BJ (cell line): Measurements from ENCODE around the gene NSG1. TPM values are rescaled to one million over a fixed set of nuclear protein-coding genes. Genes with fewer than 3 reads are reported as not detected.

Experiments used
- CTCF ChIA-PET: fragments of 350-600 bp; formaldehyde crosslinking; extraction: SDS; loops from one replicate; lab custom pipeline; 2021; ENCODE audit warnings: antibody characterized with exemption, inconsistent platforms; lab: Yijun Ruan, JAX
- POLR2A ChIA-PET: fragments of 300-600 bp; sonication (Branson Sonifier 250); formaldehyde crosslinking; extraction: SDS; loops from one replicate; lab custom pipeline; 2021; ENCODE audit warnings: antibody characterized with exemption; lab: Charles Lee
- DNase-seq: peaks from one replicate; pipeline ENCODE4 v3.0.0-alpha.2; 2011; ENCODE audit warnings: low read depth
- H3K27me3 ChIP-seq: 2 replicates; pipeline ENCODE4 v1.6.0; 2011; ENCODE audit warnings: low read length; ENCODE audit not compliant: control insufficient read depth, insufficient read depth
- H3K36me3 ChIP-seq: 2 replicates; pipeline ENCODE4 v1.5.1; 2011; ENCODE audit warnings: low read length; ENCODE audit not compliant: control insufficient read depth, insufficient read depth
- H3K4me3 ChIP-seq: 2 replicates; pipeline ENCODE4 v1.5.1; 2011; ENCODE audit warnings: low read depth, mild to moderate bottlenecking, control low read depth, low read length
- CTCF ChIP-seq: IDR thresholded peaks from 2 replicates; pipeline ENCODE4 v1.5.1; 2011; ENCODE audit warnings: low read depth, mild to moderate bottlenecking, control low read depth, inconsistent platforms, low read length, moderate library complexity; ENCODE audit not compliant: insufficient read depth
- polyA plus RNA-seq: library from polyadenylated mRNA; depleted of rRNA; stranded (reverse); fragments of >200 nt; gene quantifications from 2 replicates; pipeline ENCODE4 v1.2.3, GENCODE V29; 2011

NSG1 gene
- polyA plus RNA-seq, 1 experiment: 0.17 TPM

DNA sequence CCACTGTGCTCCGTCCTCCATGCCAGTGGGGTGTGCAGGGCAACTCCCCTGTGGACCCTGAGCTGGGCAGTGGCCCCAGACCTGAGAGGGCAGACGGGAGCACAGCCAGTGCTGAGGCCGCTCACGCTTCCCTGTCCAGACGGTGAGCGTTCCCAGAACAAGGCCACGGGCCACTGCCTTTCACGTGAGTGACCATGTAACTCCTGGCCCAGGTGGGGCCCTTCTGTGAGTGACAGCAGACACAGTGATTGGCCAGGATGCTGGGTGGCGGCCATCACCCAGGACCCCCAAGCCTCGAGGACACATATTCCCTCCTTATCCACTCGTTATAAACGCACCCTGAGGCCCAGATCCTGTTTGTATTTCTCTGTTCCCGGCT lies 10.5 kb downstream of the NSG1 start:
- Histone ChIP-seq H3K36me3 (no peaks in the 10 kb centered on the region), H3K4me3 (no peak overlapping the region), H3K27me3 (peaks cover 28% of the 10 kb centered on the region)
- TF ChIP-seq CTCF: no peak
- CTCF ChIA-PET: no interaction called here
- POLR2A ChIA-PET: no interaction called here
- no peak for DNase-seq

- Histone ChIP-seq H3K4me3 (no peak overlapping the region), H3K36me3 (no peaks in the 10 kb centered on the region), H3K27me3 (peaks cover 27% of the 10 kb centered on the region)
- TF ChIP-seq CTCF: no peak
- CTCF ChIA-PET: no interaction called here
- DNase-seq: no peak
- POLR2A ChIA-PET: no interaction called here
These were observed 11.5 kb downstream of the NSG1 start for GRCh38 chr4:4398430-4398829.

- CTCF ChIA-PET: no interaction called here
- POLR2A ChIA-PET: no interaction called here
- DNase-seq: no peak
- H3K27me3 ChIP-seq: peaks cover 29% of the 10 kb centered on the region
- no peak overlapping the region for H3K4me3 ChIP-seq
- H3K36me3 ChIP-seq: no peaks in the 10 kb centered on the region
- no peak for TF ChIP-seq CTCF
These were observed 14.1 kb downstream of the NSG1 start for GRCh38 chr4:4401036-4401435.

DNA sequence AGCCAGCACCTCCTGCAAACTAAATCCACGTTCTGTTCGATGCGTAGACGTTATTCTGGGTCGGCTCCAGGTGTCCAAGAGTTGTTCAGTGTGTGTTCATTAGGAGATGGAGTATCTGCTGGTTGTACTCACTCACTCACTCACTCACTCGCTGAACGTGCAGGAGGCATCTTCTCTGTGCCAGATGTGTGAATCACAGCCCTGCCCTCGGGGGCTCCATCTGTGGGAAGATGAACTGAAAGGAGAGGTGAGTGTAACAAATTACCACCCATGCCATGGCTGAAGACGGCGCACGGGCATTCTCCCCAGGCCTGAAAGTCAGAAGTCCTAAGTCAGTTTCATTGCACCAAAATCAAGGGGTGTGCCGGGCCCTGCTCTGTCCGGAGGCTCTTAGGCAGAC lies 16.1 kb downstream of the NSG1 start:
- TF ChIP-seq CTCF: no peak
- no peaks in the 10 kb centered on the region for H3K36me3 ChIP-seq
- ChIA-PET CTCF (no interaction called here), POLR2A (no interaction called here)
- H3K4me3 ChIP-seq: no peak overlapping the region
- H3K27me3 ChIP-seq: peaks cover 29% of the 10 kb centered on the region
- peak; percentile 37 for DNase-seq

GRCh38 chr4:4405358-4405962 lies 18.6 kb downstream of the NSG1 start:
- ChIA-PET POLR2A (no interaction called here), CTCF (no interaction called here)
- Histone ChIP-seq H3K4me3 (no peak overlapping the region), H3K27me3 (peaks cover 30% of the 10 kb centered on the region), H3K36me3 (no peaks in the 10 kb centered on the region)
- TF ChIP-seq CTCF: no peak
- DNase-seq: no peak
